ENCODE data around the gene MXRA8.

DNA sequence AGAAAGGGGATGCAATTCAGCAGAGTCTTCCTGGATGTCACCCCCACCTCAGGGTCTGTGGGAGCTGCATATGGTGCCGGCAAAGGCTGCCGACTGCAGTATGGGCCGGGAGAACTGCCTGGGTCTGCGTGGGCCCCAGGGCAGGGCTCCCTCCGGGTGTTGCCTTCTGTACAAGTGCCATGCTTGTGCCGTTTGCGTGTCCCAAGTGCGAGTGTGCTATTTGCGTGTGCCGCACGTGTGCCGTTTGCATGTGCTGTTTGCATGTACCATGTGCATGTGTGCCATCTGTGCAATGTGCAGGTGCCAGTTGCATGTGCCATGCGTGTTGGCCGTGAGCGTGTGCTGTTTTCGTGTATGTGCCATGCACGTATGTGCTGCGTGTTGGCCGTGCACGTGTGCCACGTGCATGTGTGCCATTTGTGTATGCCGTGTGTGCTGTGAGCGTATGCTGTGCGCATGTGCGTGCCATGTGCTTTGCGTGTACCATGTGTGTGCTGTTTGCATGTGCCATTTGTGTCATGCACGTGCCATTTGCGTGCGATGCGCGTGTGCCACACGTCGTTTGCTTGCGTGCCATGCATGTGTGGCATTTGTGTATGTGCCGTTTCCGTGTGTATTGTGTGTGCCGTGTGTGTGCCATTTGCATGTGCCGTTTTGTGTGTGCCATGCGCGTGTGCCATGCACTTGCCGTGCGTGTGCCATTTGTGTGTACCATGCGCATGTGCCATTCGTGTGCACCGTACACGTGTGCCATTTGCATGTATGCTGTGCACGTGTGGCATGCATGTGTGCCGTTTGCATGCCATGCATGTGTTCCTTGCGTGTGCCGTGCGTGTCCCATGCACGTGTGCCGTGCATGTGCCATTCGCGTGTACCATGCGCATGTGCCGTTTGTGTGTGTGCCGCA lies 28.8 kb downstream of the MXRA8 start:
- TF ChIP-seq, protein P1, sequence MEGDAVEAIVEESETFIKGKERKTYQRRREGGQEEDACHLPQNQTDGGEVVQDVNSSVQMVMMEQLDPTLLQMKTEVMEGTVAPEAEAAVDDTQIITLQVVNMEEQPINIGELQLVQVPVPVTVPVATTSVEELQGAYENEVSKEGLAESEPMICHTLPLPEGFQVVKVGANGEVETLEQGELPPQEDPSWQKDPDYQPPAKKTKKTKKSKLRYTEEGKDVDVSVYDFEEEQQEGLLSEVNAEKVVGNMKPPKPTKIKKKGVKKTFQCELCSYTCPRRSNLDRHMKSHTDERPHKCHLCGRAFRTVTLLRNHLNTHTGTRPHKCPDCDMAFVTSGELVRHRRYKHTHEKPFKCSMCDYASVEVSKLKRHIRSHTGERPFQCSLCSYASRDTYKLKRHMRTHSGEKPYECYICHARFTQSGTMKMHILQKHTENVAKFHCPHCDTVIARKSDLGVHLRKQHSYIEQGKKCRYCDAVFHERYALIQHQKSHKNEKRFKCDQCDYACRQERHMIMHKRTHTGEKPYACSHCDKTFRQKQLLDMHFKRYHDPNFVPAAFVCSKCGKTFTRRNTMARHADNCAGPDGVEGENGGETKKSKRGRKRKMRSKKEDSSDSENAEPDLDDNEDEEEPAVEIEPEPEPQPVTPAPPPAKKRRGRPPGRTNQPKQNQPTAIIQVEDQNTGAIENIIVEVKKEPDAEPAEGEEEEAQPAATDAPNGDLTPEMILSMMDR (IDR thresholded peaks at IDR 0.05) = no peak
- no peak for TF ChIP-seq EP300 (IDR thresholded peaks at IDR 0.05)

All from ovary (tissue), 3 donors.